Keratinocyte (primary cell): ENCODE results near the gene OTOF. TPM values are rescaled to one million over a fixed set of nuclear protein-coding genes. Genes with fewer than 3 reads are reported as not detected.

Experiments used
- DNase-seq: peaks from one replicate; pipeline ENCODE4 v3.0.0-alpha.2; 2011; ENCODE audit warnings: low read depth, missing footprints, low spot score
- FAIRE-seq: peaks from 2 replicates; lab custom pipeline; 2011; peaks lifted over from hg19 to GRCh38; lab: Jason Lieb, UNC
- H2AFZ ChIP-seq: 2 replicates; pipeline ENCODE4 v1.6.0; 2012; ENCODE audit warnings: low read length, control low read depth, inconsistent platforms; ENCODE audit not compliant: control insufficient read depth
- H3K27ac ChIP-seq: 2 replicates; pipeline ENCODE4 v1.5.1; 2011; ENCODE audit warnings: low read length; ENCODE audit not compliant: control insufficient read depth, insufficient read depth
- H3K27me3 ChIP-seq: 3 replicates; pipeline ENCODE4 v1.6.0; 2011; ENCODE audit warnings: low read length; ENCODE audit not compliant: control insufficient read depth, insufficient read depth; ENCODE audit errors: extremely low read depth
- H3K36me3 ChIP-seq, 2 experiments: 2 replicates in 1 of 2; 3 replicates in 1 of 2; pipeline ENCODE4 v1.5.1; 2011; ENCODE audit warnings: low read length in 2 of 2, mild to moderate bottlenecking in 1 of 2; ENCODE audit not compliant: control insufficient read depth in 2 of 2, insufficient read depth in 2 of 2; ENCODE audit errors: extremely low read depth in 1 of 2
- H3K4me1 ChIP-seq: 3 replicates; pipeline ENCODE4 v1.5.1; 2011; ENCODE audit warnings: low read length; ENCODE audit not compliant: control insufficient read depth, insufficient read depth; ENCODE audit errors: extremely low read depth
- H3K4me2 ChIP-seq: 3 replicates; pipeline ENCODE4 v1.6.0; 2011; ENCODE audit warnings: low read depth, low read length; ENCODE audit not compliant: control insufficient read depth, insufficient read depth; ENCODE audit errors: extremely low read depth
- H3K4me3 ChIP-seq, 3 experiments: fragments of 200-600 bp in 1 of 3; sonication (generic) in 1 of 3; 2 replicates in 2 of 3; 3 replicates in 1 of 3; pipeline ENCODE4 v1.5.1; 2011 to 2016; ENCODE audit warnings: low read length in 3 of 3, mild to moderate bottlenecking in 3 of 3, control low read depth in 2 of 3, inconsistent platforms in 1 of 3, low read depth in 1 of 3, mixed read lengths in 1 of 3, mixed run types in 1 of 3, moderate library complexity in 1 of 3; ENCODE audit not compliant: control insufficient read depth in 2 of 3, insufficient read depth in 2 of 3; ENCODE audit errors: extremely low read depth in 1 of 3
- H3K79me2 ChIP-seq: 2 replicates; pipeline ENCODE4 v1.6.0; 2012; ENCODE audit warnings: low read length; ENCODE audit not compliant: control insufficient read depth, insufficient read depth
- H3K9ac ChIP-seq: 3 replicates; pipeline ENCODE4 v1.6.0; 2011; ENCODE audit warnings: low read length; ENCODE audit not compliant: control insufficient read depth, insufficient read depth; ENCODE audit errors: extremely low read depth
- H3K9me1 ChIP-seq: 3 replicates; pipeline ENCODE4 v1.6.0; 2011; ENCODE audit warnings: low read length; ENCODE audit not compliant: control insufficient read depth, insufficient read depth; ENCODE audit errors: extremely low read depth
- H3K9me3 ChIP-seq: 2 replicates; pipeline ENCODE4 v1.5.1; 2012; ENCODE audit warnings: low read depth, low read length; ENCODE audit not compliant: control insufficient read depth
- H4K20me1 ChIP-seq: 3 replicates; pipeline ENCODE4 v1.6.0; 2011; ENCODE audit warnings: low read length; ENCODE audit not compliant: control insufficient read depth, insufficient read depth; ENCODE audit errors: extremely low read depth
- CTCF ChIP-seq, 3 experiments: IDR thresholded peaks in 1 of 3; conservative IDR thresholded peaks in 1 of 3; optimal IDR thresholded peaks in 1 of 3; 2 replicates in 2 of 3; 3 replicates in 1 of 3; pipeline versions ENCODE3 to v1.5.1; 2011; ENCODE audit warnings: low read length in 3 of 3, mild to moderate bottlenecking in 3 of 3, moderate library complexity in 2 of 3, control low read depth in 1 of 3, inconsistent platforms in 1 of 3; ENCODE audit not compliant: insufficient read depth in 2 of 3; ENCODE audit errors: extremely low read depth in 1 of 3
- EZH2 ChIP-seq: IDR thresholded peaks from one replicate; pipeline ENCODE4 v1.6.1; 2012; ENCODE audit warnings: inconsistent platforms, mild to moderate bottlenecking, low read length, moderate library complexity
- dilution Hi-C: fragments of 300-500 bp; cut with MboI; formaldehyde crosslinking; loops from one replicate; pipeline ENCODE4 v1.7.0; 2020; ENCODE audit warnings: low sequenced_read_pairs; ENCODE audit not compliant: extremely low pct_ligation_motif_present
- polyA plus RNA-seq, 5 experiments: library from polyadenylated mRNA; depleted of rRNA in 3 of 5; stranded (reverse) in 3 of 5; stranded (forward) in 1 of 5; unstranded in 1 of 5; fragments of >200 nt; gene quantifications; 1 replicate in 1 of 5; 2 replicates in 3 of 5; 3 replicates in 1 of 5; pipeline versions ENCODE4 v1.2.1 to v1.2.3, GENCODE V29; 2011 to 2012; ENCODE audit warnings: missing spikeins in 2 of 5, low read depth in 1 of 5, low replicate concordance in 1 of 5

The OTOF gene
- polyA plus RNA-seq, 1 donor (not counting 4 experiments of a cell fraction or from before 2014, with no cell fraction given): not detected

- no peaks in the 10 kb centered on the region for H4K20me1 ChIP-seq
- TF ChIP-seq EZH2: no peak
- no peak for TF ChIP-seq CTCF (optimal IDR thresholded peaks at IDR 0.05 in 1 of 3, IDR thresholded peaks at IDR 0.05 in 1 of 3, conservative IDR thresholded peaks at IDR 0.05 in 1 of 3; ENCODE audit: extremely low read depth in 1 of 3, insufficient read depth in 2 of 3, low read length in 3 of 3)
- dilution Hi-C loops: no loop called here
- no peaks in the 10 kb centered on the region for H3K36me3 ChIP-seq
- H3K4me1 ChIP-seq: no peaks in the 10 kb centered on the region
- H3K27me3 ChIP-seq: peaks cover 8% of the 10 kb centered on the region
- H3K79me2 ChIP-seq: no peaks in the 10 kb centered on the region
- no peak overlapping the region for H3K27ac ChIP-seq
- no peak overlapping the region for H3K4me3 ChIP-seq
- no peaks in the 10 kb centered on the region for H3K9me1 ChIP-seq
- H2AFZ ChIP-seq: no peak overlapping the region
- H3K9me3 ChIP-seq: no peaks in the 10 kb centered on the region
- H3K4me2 ChIP-seq: no peak overlapping the region
- no peak for FAIRE-seq
- DNase-seq: no peak
- H3K9ac ChIP-seq: no peak overlapping the region
These were observed 47.1 kb downstream of the OTOF start for GRCh38 chr2:26430826-26431225.

GRCh38 chr2:26429779-26430578 lies 47.9 kb downstream of the OTOF start:
- Histone ChIP-seq H4K20me1 (no peaks in the 10 kb centered on the region), H3K4me2 (no peak overlapping the region), H2AFZ (no peak overlapping the region), H3K27me3 (peaks cover 8% of the 10 kb centered on the region), H3K4me3 (no peak overlapping the region), H3K79me2 (no peaks in the 10 kb centered on the region), H3K27ac (no peak overlapping the region), H3K9me1 (no peaks in the 10 kb centered on the region), H3K4me1 (no peaks in the 10 kb centered on the region), H3K36me3 (no peaks in the 10 kb centered on the region), H3K9ac (no peak overlapping the region), H3K9me3 (no peaks in the 10 kb centered on the region)
- FAIRE-seq (no peak), DNase-seq (no peak)
- TF ChIP-seq CTCF (optimal IDR thresholded peaks at IDR 0.05 in 1 of 3, IDR thresholded peaks at IDR 0.05 in 1 of 3, conservative IDR thresholded peaks at IDR 0.05 in 1 of 3; ENCODE audit: extremely low read depth in 1 of 3, insufficient read depth in 2 of 3, low read length in 3 of 3): no peak
- no peak for TF ChIP-seq EZH2
- dilution Hi-C loops: no loop called here
